Esophagus squamous epithelium (tissue), 5 donors: ENCODE results near the gene OVCH1. TPM values are rescaled to one million over a fixed set of nuclear protein-coding genes. Genes with fewer than 3 reads are reported as not detected.
"Not testable (repeated sequence)": the region's sequence is repeated elsewhere in the genome, so short reads cannot be mapped to it uniquely, and the experiment has no call there.

Source experiments
- DNase-seq: peaks from one replicate; lab custom pipeline; 2025; lab: John Stamatoyannopoulos, UW
- H3K27ac ChIP-seq, 4 donors: fragments of 200-600 bp; sonication (generic); one replicate each; pipeline ENCODE4 v1.5.1; 2016 to 2019; ENCODE audit warnings: mild to moderate bottlenecking in 1 of 4
- H3K27me3 ChIP-seq, 4 donors: fragments of 200-600 bp; sonication (generic); 1 replicate in 3 of 4; 2 replicates in 1 of 4; pipeline versions ENCODE4 v1.5.1 to v1.6.0; 2017 to 2021; ENCODE audit warnings: antibody characterized with exemption in 1 of 4
- H3K36me3 ChIP-seq, 3 donors: fragments of 200-600 bp; sonication (generic); one replicate each; pipeline ENCODE4 v1.5.1; 2016 to 2019
- H3K4me1 ChIP-seq, 3 donors: fragments of 200-600 bp; sonication (generic); one replicate each; pipeline ENCODE4 v1.5.1; 2017 to 2019
- H3K4me3 ChIP-seq, 4 donors: fragments of 200-600 bp; sonication (generic); 1 replicate in 3 of 4; 2 replicates in 1 of 4; pipeline ENCODE4 v1.5.1; 2016 to 2019; ENCODE audit warnings: mild to moderate bottlenecking in 2 of 4, moderate library complexity in 1 of 4
- H3K9me3 ChIP-seq, 3 donors: fragments of 200-600 bp; sonication (generic); one replicate each; pipeline ENCODE4 v1.5.1; 2016 to 2019
- POLR2A ChIP-seq, 4 donors: fragments of 450-650 bp; IDR thresholded peaks; one replicate each; pipeline ENCODE4 v1.6.1; 2017; ENCODE audit warnings: antibody characterized with exemption in 4 of 4, mild to moderate bottlenecking in 4 of 4, moderate library complexity in 3 of 4
- WGBS, 2 donors: methylation state at CpG; one replicate each; pipeline ENCODE4 v1.1.5; 2018; 5-methylcytosine and 5-hydroxymethylcytosine counted together
- intact Hi-C: fragments of 100-400 bp; cut with DNase I; formaldehyde crosslinking; loops from one replicate; pipeline ENCODE4 v1.15.0; 2022
- total RNA-seq, 4 donors: library from RNA; depleted of rRNA; stranded (reverse); fragments of >200 nt; gene quantifications; one replicate each; pipeline ENCODE4 v1.1.0, GENCODE V29; 2016
- TF ChIP-seq, protein P1 (sequence below), 6 experiments: fragments of 450-650 bp in 4 of 6; fragments of 200-600 bp in 2 of 6; sonication (generic) in 2 of 6; IDR thresholded peaks; one replicate each; pipeline ENCODE4 v1.5.1; 2016 to 2019; ENCODE audit warnings: antibody characterized with exemption in 6 of 6, mild to moderate bottlenecking in 4 of 6, moderate library complexity in 4 of 6
- donor health status: DM: yes; HTN: yes; CAD: no.

Gene OVCH1
- total RNA-seq, 4 donors from 2014 or later: 0.38 TPM; not detected in 3

DNA sequence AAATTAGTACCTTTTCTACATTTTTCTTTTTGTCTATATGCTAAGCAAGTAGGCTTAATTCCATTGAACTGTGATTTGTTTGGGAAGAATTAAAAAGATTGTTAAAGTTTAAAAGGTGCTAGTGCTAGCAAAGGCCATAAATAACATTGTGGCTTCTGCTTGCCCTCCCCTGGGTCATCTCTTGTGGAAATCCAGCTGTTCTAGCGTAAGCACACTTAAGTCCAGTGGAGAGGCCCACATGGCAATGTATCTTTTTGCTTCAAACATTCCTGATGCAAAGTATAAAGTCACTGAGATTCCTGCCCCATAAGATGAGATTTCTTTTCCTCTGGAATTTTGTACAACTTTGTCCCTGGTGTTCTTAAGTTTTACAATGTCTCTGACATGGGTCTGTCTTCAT, 102.1 kb downstream of the OVCH1 start:
- no peaks in the 10 kb centered on the region for H3K9me3 ChIP-seq
- no peaks in the 10 kb centered on the region for H3K4me1 ChIP-seq
- no peaks in the 10 kb centered on the region for H3K27me3 ChIP-seq
- TF ChIP-seq POLR2A (IDR thresholded peaks at IDR 0.05): no peak
- H3K4me3 ChIP-seq: no peak overlapping the region
- intact Hi-C loops: no loop called here
- H3K36me3 ChIP-seq: no peaks in the 10 kb centered on the region
- H3K27ac ChIP-seq: no peak overlapping the region
- DNase-seq: no peak
- 85 to 92% methylated on average over 1 of the region's 1 CpG for WGBS, 2 donors

- DNase-seq, H3K27me3 ChIP-seq, H3K27ac ChIP-seq, intact Hi-C loops, H3K4me3 ChIP-seq, H3K36me3 ChIP-seq, H3K4me1 ChIP-seq, H3K9me3 ChIP-seq: not testable (repeated sequence)
- 57 to 60% methylated on average over 3 of the region's 3 CpGs for WGBS, 2 donors
Measured at GRCh38 chr12:29390419-29390818, 107.1 kb downstream of the OVCH1 start.

DNA sequence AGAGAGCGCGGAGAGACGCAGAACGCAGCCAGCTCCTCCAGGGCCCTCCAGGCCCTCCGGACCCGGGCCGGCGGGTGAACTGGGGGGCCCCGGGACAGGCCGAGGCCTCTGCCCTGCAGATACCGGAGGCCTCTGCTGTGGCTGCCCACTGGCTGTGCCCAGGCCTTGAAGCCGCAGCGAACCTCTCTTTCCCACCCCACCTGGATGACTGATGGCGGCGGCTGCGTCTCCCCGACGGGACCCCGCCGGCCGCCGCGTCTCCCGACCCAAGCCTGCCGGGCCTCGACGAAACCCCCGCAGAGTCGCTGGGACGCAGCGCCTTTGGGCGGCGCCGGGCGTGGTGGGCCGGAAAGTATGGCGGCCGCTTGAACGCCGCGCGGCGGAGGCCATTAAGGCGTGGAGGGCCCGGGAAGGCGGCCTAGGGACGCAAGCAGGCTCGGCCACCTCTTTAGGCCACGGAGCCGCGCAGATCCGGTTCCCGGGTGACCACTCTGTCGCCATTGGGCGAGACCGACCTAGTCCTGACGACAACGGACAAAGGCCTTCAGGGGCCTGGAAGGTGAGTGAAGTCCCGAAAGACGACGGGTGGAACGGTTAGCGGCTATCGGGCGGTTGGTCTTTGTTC, 108.1 kb downstream of the OVCH1 start:
- 91 to 93% methylated on average over 16 to 31 of the region's 65 CpGs for WGBS, 2 donors
- intact Hi-C loops: no loop called here
- Histone ChIP-seq H3K36me3 (no peaks in the 10 kb centered on the region), H3K9me3 (no peaks in the 10 kb centered on the region), H3K4me1 (no peaks in the 10 kb centered on the region), H3K4me3 (no peak overlapping the region), H3K27ac (peak overlapping the region in 1 of 4 donors; percentile 10), H3K27me3 (no peaks in the 10 kb centered on the region)
- no peak for DNase-seq
- no peak for TF ChIP-seq POLR2A (IDR thresholded peaks at IDR 0.05)
- TF ChIP-seq, protein P1, sequence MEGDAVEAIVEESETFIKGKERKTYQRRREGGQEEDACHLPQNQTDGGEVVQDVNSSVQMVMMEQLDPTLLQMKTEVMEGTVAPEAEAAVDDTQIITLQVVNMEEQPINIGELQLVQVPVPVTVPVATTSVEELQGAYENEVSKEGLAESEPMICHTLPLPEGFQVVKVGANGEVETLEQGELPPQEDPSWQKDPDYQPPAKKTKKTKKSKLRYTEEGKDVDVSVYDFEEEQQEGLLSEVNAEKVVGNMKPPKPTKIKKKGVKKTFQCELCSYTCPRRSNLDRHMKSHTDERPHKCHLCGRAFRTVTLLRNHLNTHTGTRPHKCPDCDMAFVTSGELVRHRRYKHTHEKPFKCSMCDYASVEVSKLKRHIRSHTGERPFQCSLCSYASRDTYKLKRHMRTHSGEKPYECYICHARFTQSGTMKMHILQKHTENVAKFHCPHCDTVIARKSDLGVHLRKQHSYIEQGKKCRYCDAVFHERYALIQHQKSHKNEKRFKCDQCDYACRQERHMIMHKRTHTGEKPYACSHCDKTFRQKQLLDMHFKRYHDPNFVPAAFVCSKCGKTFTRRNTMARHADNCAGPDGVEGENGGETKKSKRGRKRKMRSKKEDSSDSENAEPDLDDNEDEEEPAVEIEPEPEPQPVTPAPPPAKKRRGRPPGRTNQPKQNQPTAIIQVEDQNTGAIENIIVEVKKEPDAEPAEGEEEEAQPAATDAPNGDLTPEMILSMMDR (IDR thresholded peaks at IDR 0.05): no peak

GRCh38 chr12:29386084-29386680, 111.3 kb downstream of the OVCH1 start:
- intact Hi-C loops: not testable (repeated sequence)

GRCh38 chr12:29385194-29385593, 112.3 kb downstream of the OVCH1 start:
- H3K9me3 ChIP-seq, H3K27ac ChIP-seq, intact Hi-C loops, DNase-seq, H3K27me3 ChIP-seq, H3K36me3 ChIP-seq, H3K4me3 ChIP-seq, H3K4me1 ChIP-seq: not testable (repeated sequence)
- 89 to 91% methylated on average over 12 to 15 of the region's 17 CpGs for WGBS, 2 donors

More at GRCh38 chr12:29386084-29386680, 111.3 kb downstream of the OVCH1 start:
- not testable (repeated sequence) for H3K4me3 ChIP-seq, H3K36me3 ChIP-seq, H3K27me3 ChIP-seq, H3K27ac ChIP-seq, H3K4me1 ChIP-seq, H3K9me3 ChIP-seq, DNase-seq
- WGBS, 2 donors: no CpG with 5 or more reads among the region's 36 CpGs

- no peaks in the 10 kb centered on the region for H3K9me3 ChIP-seq
- H3K4me3 ChIP-seq: no peak overlapping the region
- no peak for TF ChIP-seq POLR2A (IDR thresholded peaks at IDR 0.05)
- TF ChIP-seq, protein P1 (IDR thresholded peaks at IDR 0.05): no peak
- no peak for DNase-seq
- H3K27me3 ChIP-seq: no peaks in the 10 kb centered on the region
- H3K27ac ChIP-seq: no peak overlapping the region
- 97 to 98% methylated on average over 2 of the region's 2 CpGs for WGBS, 2 donors
- peaks cover 0 to 29% (median 7%) of the 10 kb centered on the region in 3 donors for H3K4me1 ChIP-seq
- no peaks in the 10 kb centered on the region for H3K36me3 ChIP-seq
- intact Hi-C loops: no loop called here
Measured at GRCh38 chr12:29382251-29382650, 115.2 kb downstream of the OVCH1 start.
